HepG2 (cell line): ENCODE measurements around the gene CTSA. TPM values are rescaled to one million over a fixed set of nuclear protein-coding genes. Genes with fewer than 3 reads are reported as not detected.

Experiments used
- DNMT1 ChIP-seq: sonication (generic); formaldehyde crosslinking; IDR thresholded peaks from 2 replicates; pipeline ENCODE4 v1.5.1; 2020; ENCODE audit warnings: mild to moderate bottlenecking, missing genetic modification reagents
- EHMT2 ChIP-seq: fragments of 200-600 bp; sonication (generic); IDR thresholded peaks from 2 replicates; pipeline ENCODE4 v1.7.0; 2017; ENCODE audit warnings: antibody characterized with exemption, low read depth, low read length, borderline replicate concordance
- FOXM1 ChIP-seq: sonication (generic); formaldehyde crosslinking; IDR thresholded peaks from 2 replicates; pipeline ENCODE4 v1.5.0; 2020; ENCODE audit warnings: missing genetic modification reagents
- KLF15 ChIP-seq: sonication (generic); formaldehyde crosslinking; IDR thresholded peaks from 2 replicates; pipeline ENCODE4 v1.8.1; 2023; ENCODE audit warnings: borderline replicate concordance, mild to moderate bottlenecking, inconsistent platforms, missing genetic modification reagents, mixed read lengths
- KLF9 ChIP-seq: IDR thresholded peaks from 2 replicates; pipeline ENCODE4 v1.6.1; 2016; ENCODE audit warnings: low read depth
- LCORL ChIP-seq, 2 experiments: fragments of 450-650 bp in 1 of 2; sonication (generic) in 1 of 2; formaldehyde crosslinking in 1 of 2; IDR thresholded peaks; 2 replicates each; pipeline versions ENCODE4 v1.5.0 to v1.6.1; 2017 to 2020; ENCODE audit warnings: antibody characterized with exemption in 1 of 2, missing genetic modification reagents in 1 of 2
- MEF2D ChIP-seq: sonication (generic); formaldehyde crosslinking; IDR thresholded peaks from 2 replicates; pipeline ENCODE4 v1.5.1; 2020; ENCODE audit warnings: mild to moderate bottlenecking, missing genetic modification reagents
- NR1H2 ChIP-seq: sonication (generic); formaldehyde crosslinking; IDR thresholded peaks from 2 replicates; pipeline ENCODE4 v1.8.1; 2022; ENCODE audit warnings: low read depth, missing genetic modification reagents, borderline replicate concordance
- REPIN1 ChIP-seq: sonication (generic); formaldehyde crosslinking; IDR thresholded peaks from 2 replicates; pipeline ENCODE4 v1.8.0; 2022; ENCODE audit warnings: missing genetic modification reagents, low read depth, mild to moderate bottlenecking, borderline replicate concordance
- SOX13 ChIP-seq, 3 experiments: fragments of 450-650 bp in 1 of 3; sonication (generic) in 1 of 3; formaldehyde crosslinking in 1 of 3; IDR thresholded peaks in 2 of 3; conservative IDR thresholded peaks in 1 of 3; 2 replicates each; pipeline versions ENCODE4 v1.5.0 to v1.6.1; 2016 to 2020; ENCODE audit warnings: antibody characterized with exemption in 1 of 3, mild to moderate bottlenecking in 1 of 3, missing compliant biosample characterization in 1 of 3, missing genetic modification reagents in 1 of 3, moderate library complexity in 1 of 3
- SP5 ChIP-seq: IDR thresholded peaks from 2 replicates; pipeline ENCODE4 v1.6.1; 2016; ENCODE audit warnings: low read depth, borderline replicate concordance
- TARDBP ChIP-seq: sonication (generic); formaldehyde crosslinking; IDR thresholded peaks from 2 replicates; pipeline ENCODE4 v1.8.0; 2022; ENCODE audit warnings: mild to moderate bottlenecking, missing genetic modification reagents
- ZNF12 ChIP-seq: sonication (generic); formaldehyde crosslinking; IDR thresholded peaks from 2 replicates; pipeline ENCODE4 v1.5.0; 2020; ENCODE audit warnings: missing genetic modification reagents
- ZNF3 ChIP-seq: IDR thresholded peaks from 2 replicates; pipeline ENCODE4 v1.7.0; 2017; ENCODE audit warnings: inconsistent platforms
- ZNF484 ChIP-seq: sonication (generic); formaldehyde crosslinking; IDR thresholded peaks from 2 replicates; pipeline ENCODE4 v1.5.1; 2020; ENCODE audit warnings: mild to moderate bottlenecking, low read depth, missing genetic modification reagents, borderline replicate concordance
- ZNF776 ChIP-seq: sonication (generic); formaldehyde crosslinking; IDR thresholded peaks from 2 replicates; pipeline ENCODE4 v1.4.0; 2020; ENCODE audit warnings: mild to moderate bottlenecking, missing genetic modification reagents
- polyA plus RNA-seq, 8 experiments: library from polyadenylated mRNA; depleted of rRNA in 3 of 8; stranded (reverse) in 7 of 8; unstranded in 1 of 8; fragments of >200 nt; fragmentation: Illumina TruSeq in 4 of 8; extraction: Trizol in 4 of 8; gene quantifications; 2 replicates each; pipeline versions ENCODE4 v1.2.1 to v1.2.3, GENCODE V29; 2011 to 2016; ENCODE audit warnings: low read depth in 4 of 8, missing spikeins in 1 of 8, mixed read lengths in 1 of 8; ENCODE audit not compliant: insufficient read depth in 1 of 8
- total RNA-seq, 5 experiments: library from RNA; depleted of rRNA; stranded (reverse); fragments of >200 nt; fragmentation: Illumina TruSeq; extraction: Trizol; gene quantifications; 2 replicates each; pipeline ENCODE4 v1.2.3, GENCODE V29; 2016; ENCODE audit warnings: low read depth in 1 of 5
- TF ChIP-seq, protein P1 (sequence below): sonication (generic); formaldehyde crosslinking; IDR thresholded peaks from 2 replicates; pipeline ENCODE4 v1.8.0; 2022; ENCODE audit warnings: missing genetic modification reagents, mild to moderate bottlenecking, borderline replicate concordance
- TF ChIP-seq, protein P2 (sequence below): sonication (generic); formaldehyde crosslinking; IDR thresholded peaks from 2 replicates; pipeline ENCODE4 v1.5.0; 2020; ENCODE audit warnings: mild to moderate bottlenecking, missing genetic modification reagents, borderline replicate concordance
- TF ChIP-seq, protein P3 (sequence below): sonication (generic); formaldehyde crosslinking; IDR thresholded peaks from 2 replicates; pipeline ENCODE4 v1.4.0; 2020; ENCODE audit warnings: missing genetic modification reagents

Gene CTSA
- total and polyA plus RNA-seq, 2 of the 13 experiments (the other 11 are each of a cell fraction or from before 2014, with no cell fraction given): 202 to 231 TPM

DNA sequence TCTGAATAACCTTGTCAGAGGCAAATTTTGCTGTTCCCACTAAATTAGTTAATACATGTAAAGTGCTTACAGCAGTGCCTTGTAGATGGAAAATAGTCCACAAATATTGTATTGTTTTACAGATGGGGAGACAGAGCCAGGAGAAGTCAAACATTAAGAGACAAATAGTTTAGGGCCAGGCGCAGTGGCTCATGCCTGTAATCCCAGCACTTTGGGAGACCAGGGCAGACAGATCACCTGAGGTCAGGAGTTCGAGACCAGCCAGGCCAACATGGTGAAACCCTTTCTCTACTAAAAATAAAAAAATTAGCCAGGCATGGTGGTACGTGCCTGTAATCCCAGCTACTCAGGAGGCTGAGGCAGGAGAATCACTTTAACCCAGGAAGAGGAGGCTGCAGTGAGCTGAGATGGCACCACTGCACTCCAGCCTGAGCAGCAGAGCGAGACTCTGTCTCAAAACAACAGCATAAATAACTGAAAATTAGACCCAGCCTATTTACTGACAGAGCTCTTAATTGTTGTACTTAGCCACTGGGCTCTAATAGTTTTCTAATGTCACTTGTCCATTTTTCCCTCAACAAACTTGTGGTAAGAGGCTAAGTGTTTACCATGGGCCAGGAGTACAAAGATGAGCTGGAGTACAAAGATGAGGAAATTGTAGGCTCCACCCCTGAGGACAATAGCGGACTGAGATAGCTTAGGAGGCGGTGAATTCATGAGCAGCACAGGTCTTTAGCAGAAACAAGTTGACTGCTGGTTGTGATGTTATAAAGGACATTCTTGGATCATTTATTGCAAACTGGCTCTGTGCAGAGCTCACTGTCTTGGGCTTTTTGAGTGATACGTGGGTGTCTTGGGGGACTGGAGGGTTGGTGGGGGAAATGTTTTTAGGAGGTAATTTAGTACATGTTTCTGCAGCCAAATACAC, 27.3 kb upstream of the CTSA start (continued):
- TF ChIP-seq, protein P1, sequence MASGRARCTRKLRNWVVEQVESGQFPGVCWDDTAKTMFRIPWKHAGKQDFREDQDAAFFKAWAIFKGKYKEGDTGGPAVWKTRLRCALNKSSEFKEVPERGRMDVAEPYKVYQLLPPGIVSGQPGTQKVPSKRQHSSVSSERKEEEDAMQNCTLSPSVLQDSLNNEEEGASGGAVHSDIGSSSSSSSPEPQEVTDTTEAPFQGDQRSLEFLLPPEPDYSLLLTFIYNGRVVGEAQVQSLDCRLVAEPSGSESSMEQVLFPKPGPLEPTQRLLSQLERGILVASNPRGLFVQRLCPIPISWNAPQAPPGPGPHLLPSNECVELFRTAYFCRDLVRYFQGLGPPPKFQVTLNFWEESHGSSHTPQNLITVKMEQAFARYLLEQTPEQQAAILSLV (CRISPR knock-in tag): 0 out of 2 replicates have a peak, but pooled peaks have one; percentile 69
- 0 out of 2 replicates have a peak, but pooled peaks have one; percentile 21 for TF ChIP-seq KLF9 (CRISPR knock-in tag)
- 0 out of 2 replicates have a peak, but pooled peaks have one; percentile 34 for TF ChIP-seq ZNF12 (CRISPR knock-in tag)
- peak; percentile 97 for TF ChIP-seq ZNF3 (CRISPR knock-in tag)
- TF ChIP-seq SOX13 (IDR thresholded peaks at IDR 0.05): peak; percentile 93
- TF ChIP-seq SOX13 (CRISPR knock-in tag; conservative IDR thresholded peaks at IDR 0.05 in 1 of 2, IDR thresholded peaks at IDR 0.05 in 1 of 2): peak in 1 of 2 experiments; percentile 98; a peak in 2 of 4 replicates
- TF ChIP-seq, protein P2, sequence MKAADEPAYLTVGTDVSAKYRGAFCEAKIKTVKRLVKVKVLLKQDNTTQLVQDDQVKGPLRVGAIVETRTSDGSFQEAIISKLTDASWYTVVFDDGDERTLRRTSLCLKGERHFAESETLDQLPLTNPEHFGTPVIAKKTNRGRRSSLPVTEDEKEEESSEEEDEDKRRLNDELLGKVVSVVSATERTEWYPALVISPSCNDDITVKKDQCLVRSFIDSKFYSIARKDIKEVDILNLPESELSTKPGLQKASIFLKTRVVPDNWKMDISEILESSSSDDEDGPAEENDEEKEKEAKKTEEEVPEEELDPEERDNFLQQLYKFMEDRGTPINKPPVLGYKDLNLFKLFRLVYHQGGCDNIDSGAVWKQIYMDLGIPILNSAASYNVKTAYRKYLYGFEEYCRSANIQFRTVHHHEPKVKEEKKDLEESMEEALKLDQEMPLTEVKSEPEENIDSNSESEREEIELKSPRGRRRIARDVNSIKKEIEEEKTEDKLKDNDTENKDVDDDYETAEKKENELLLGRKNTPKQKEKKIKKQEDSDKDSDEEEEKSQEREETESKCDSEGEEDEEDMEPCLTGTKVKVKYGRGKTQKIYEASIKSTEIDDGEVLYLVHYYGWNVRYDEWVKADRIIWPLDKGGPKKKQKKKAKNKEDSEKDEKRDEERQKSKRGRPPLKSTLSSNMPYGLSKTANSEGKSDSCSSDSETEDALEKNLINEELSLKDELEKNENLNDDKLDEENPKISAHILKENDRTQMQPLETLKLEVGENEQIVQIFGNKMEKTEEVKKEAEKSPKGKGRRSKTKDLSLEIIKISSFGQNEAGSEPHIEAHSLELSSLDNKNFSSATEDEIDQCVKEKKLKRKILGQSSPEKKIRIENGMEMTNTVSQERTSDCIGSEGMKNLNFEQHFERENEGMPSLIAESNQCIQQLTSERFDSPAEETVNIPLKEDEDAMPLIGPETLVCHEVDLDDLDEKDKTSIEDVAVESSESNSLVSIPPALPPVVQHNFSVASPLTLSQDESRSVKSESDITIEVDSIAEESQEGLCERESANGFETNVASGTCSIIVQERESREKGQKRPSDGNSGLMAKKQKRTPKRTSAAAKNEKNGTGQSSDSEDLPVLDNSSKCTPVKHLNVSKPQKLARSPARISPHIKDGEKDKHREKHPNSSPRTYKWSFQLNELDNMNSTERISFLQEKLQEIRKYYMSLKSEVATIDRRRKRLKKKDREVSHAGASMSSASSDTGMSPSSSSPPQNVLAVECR (CRISPR knock-in tag): no peak; the same call in 1 of the 2 replicates
- TF ChIP-seq FOXM1: no peak
- TF ChIP-seq LCORL (IDR thresholded peaks at IDR 0.05): no peak
- TF ChIP-seq LCORL (CRISPR knock-in tag; IDR thresholded peaks at IDR 0.05): peak; percentile 47; the same call in 1 of the 2 replicates
- TF ChIP-seq MEF2D: peak; percentile 59; the same call in 1 of the 2 replicates
- TF ChIP-seq, protein P3, sequence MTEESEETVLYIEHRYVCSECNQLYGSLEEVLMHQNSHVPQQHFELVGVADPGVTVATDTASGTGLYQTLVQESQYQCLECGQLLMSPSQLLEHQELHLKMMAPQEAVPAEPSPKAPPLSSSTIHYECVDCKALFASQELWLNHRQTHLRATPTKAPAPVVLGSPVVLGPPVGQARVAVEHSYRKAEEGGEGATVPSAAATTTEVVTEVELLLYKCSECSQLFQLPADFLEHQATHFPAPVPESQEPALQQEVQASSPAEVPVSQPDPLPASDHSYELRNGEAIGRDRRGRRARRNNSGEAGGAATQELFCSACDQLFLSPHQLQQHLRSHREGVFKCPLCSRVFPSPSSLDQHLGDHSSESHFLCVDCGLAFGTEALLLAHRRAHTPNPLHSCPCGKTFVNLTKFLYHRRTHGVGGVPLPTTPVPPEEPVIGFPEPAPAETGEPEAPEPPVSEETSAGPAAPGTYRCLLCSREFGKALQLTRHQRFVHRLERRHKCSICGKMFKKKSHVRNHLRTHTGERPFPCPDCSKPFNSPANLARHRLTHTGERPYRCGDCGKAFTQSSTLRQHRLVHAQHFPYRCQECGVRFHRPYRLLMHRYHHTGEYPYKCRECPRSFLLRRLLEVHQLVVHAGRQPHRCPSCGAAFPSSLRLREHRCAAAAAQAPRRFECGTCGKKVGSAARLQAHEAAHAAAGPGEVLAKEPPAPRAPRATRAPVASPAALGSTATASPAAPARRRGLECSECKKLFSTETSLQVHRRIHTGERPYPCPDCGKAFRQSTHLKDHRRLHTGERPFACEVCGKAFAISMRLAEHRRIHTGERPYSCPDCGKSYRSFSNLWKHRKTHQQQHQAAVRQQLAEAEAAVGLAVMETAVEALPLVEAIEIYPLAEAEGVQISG (CRISPR knock-in tag): peak; percentile 13; the same call in 1 of the 2 replicates
- no peak for TF ChIP-seq NR1H2 (CRISPR knock-in tag)
- peak; percentile 97 for TF ChIP-seq SP5
- no peak for TF ChIP-seq DNMT1
- TF ChIP-seq KLF15 (CRISPR knock-in tag): no peak
- no peak for TF ChIP-seq ZNF484 (CRISPR knock-in tag)
- no peak for TF ChIP-seq ZNF776 (CRISPR knock-in tag)
- TF ChIP-seq TARDBP: peak; percentile 73; the same call in 1 of the 2 replicates
- 0 out of 2 replicates have a peak, but pooled peaks have one; percentile 30 for TF ChIP-seq EHMT2
- peak; percentile 26; the same call in 1 of the 2 replicates for TF ChIP-seq REPIN1
